IPS DF 6.9 (cell line): ENCODE results near the gene NOSIP.

ENCODE experiments used
- DNase-seq: peaks from one replicate; pipeline ENCODE4 v3.0.0-alpha.2; 2013; ENCODE audit warnings: low read depth, low spot score
- H3K27ac ChIP-seq: one replicate; pipeline ENCODE4 v1.5.1; 2013; ENCODE audit warnings: low read length, control low read depth
- H3K27me3 ChIP-seq: 2 replicates; pipeline ENCODE4 v1.6.1; 2013; ENCODE audit warnings: mild to moderate bottlenecking, low read length; ENCODE audit not compliant: control insufficient read depth, insufficient read depth
- H3K36me3 ChIP-seq: 2 replicates; pipeline ENCODE4 v1.6.1; 2013; ENCODE audit warnings: low read length; ENCODE audit not compliant: control insufficient read depth, insufficient read depth
- H3K4me1 ChIP-seq: 2 replicates; pipeline ENCODE4 v1.6.1; 2013; ENCODE audit warnings: low read length; ENCODE audit not compliant: control insufficient read depth, insufficient read depth
- H3K4me3 ChIP-seq: 2 replicates; pipeline ENCODE4 v1.5.1; 2013; ENCODE audit warnings: mild to moderate bottlenecking, low read length
- H3K9me3 ChIP-seq: 2 replicates; pipeline ENCODE4 v1.6.1; 2013; ENCODE audit warnings: low read length, inconsistent platforms; ENCODE audit not compliant: control insufficient read depth, insufficient read depth
- WGBS: extraction: QIAGEN DNeasy Blood & Tissue Kit; methylation state at CpG from one replicate; pipeline ENCODE4 v1.1.7; 2013; ENCODE audit warnings: mixed read lengths, missing lambda C conversion rate; ENCODE audit not compliant: insufficient read length, insufficient coverage; 5-methylcytosine and 5-hydroxymethylcytosine counted together

The NOSIP gene

DNA sequence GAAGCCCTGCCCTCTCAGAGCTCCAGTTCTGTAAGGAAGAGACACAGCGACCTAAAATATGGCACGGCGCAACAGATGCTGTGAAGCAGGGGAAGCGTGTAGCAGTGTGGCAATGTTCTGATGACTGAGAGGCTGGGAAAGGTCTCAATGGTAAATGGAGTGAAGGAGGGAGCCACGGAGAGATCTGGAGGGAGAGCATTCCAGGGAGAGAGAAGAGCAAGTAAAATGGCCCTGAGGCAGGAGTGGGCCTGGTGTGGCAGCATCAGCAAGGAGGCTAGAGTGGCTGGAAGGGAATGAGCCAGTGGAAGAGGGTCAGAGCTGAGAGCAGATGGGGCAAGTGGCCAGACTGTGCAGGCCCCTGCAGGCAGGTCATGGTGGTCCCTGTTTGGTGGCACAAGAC, 36.2 kb downstream of the NOSIP start:
- no peak for DNase-seq
- no CpG with 5 or more reads among the region's 5 CpGs for WGBS

DNA sequence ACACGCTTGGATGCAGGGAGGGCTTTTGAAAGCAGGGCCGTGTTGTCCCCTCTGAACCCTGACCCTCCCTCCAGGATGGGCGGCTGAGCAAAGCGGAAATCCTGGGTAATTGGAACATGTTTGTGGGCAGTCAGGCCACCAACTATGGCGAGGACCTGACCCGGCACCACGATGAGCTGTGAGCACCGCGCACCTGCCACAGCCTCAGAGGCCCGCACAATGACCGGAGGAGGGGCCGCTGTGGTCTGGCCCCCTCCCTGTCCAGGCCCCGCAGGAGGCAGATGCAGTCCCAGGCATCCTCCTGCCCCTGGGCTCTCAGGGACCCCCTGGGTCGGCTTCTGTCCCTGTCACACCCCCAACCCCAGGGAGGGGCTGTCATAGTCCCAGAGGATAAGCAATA, 37.3 kb downstream of the NOSIP start:
- H3K27ac ChIP-seq: no peak overlapping the region
- no CpG with 5 or more reads among the region's 14 CpGs for WGBS
- H3K4me1 ChIP-seq: no peaks in the 10 kb centered on the region
- no peaks in the 10 kb centered on the region for H3K36me3 ChIP-seq
- DNase-seq: no peak
- H3K4me3 ChIP-seq: no peak overlapping the region
- H3K27me3 ChIP-seq: no peaks in the 10 kb centered on the region
- H3K9me3 ChIP-seq: no peaks in the 10 kb centered on the region

More for the DNA sequence above, 36.2 kb downstream of the NOSIP start:
- no peak overlapping the region for H3K4me3 ChIP-seq
- no peaks in the 10 kb centered on the region for H3K27me3 ChIP-seq
- no peaks in the 10 kb centered on the region for H3K9me3 ChIP-seq
- H3K27ac ChIP-seq: no peak overlapping the region
- H3K36me3 ChIP-seq: no peaks in the 10 kb centered on the region
- H3K4me1 ChIP-seq: no peaks in the 10 kb centered on the region

DNA sequence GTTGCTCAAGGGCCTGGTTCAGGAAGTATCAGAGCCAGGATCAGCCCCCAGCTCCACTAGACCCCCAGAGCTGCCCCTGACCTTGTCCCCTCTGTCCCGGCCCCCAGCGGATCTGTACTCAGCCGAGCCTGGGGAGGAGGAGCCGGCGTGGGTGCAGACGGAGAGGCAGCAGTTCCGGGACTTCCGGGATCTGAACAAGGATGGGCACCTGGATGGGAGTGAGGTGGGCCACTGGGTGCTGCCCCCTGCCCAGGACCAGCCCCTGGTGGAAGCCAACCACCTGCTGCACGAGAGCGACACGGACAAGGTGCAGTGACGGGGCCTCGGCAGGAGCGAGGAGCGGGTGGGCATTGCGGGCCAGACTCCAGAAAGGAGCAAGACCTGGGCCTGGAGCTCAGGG, 37.9 kb downstream of the NOSIP start:
- no peaks in the 10 kb centered on the region for H3K9me3 ChIP-seq
- no peaks in the 10 kb centered on the region for H3K36me3 ChIP-seq
- no CpG with 5 or more reads among the region's 16 CpGs for WGBS
- H3K27ac ChIP-seq: no peak overlapping the region
- no peaks in the 10 kb centered on the region for H3K4me1 ChIP-seq
- no peaks in the 10 kb centered on the region for H3K27me3 ChIP-seq
- DNase-seq: no peak
- no peak overlapping the region for H3K4me3 ChIP-seq

DNA sequence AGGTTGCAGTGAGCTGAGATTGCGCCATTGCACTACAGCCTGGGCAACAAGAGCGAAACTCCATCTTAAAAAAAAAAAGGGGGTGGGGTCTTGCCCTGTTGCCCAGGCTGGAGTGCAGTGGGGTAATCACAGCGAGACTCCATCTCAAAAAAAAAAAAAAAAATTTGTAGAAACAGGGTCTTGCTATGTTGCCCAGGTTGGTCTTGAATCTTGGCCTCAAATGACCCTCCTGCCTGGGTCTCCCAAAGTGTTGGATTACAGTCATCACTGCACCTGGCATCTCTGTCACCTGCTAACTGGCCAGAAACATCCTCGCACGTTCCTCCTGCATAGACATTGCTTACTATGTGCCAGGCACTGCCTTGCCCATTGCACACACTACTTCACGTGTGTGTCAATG, 38.4 kb downstream of the NOSIP start:
- H3K36me3 ChIP-seq: no peaks in the 10 kb centered on the region; the same call in 1 of the 2 replicates
- H3K27me3 ChIP-seq: no peaks in the 10 kb centered on the region
- H3K9me3 ChIP-seq: no peaks in the 10 kb centered on the region
- no peak for DNase-seq
- H3K4me3 ChIP-seq: no peak overlapping the region
- H3K4me1 ChIP-seq: no peaks in the 10 kb centered on the region
- no CpG with 5 or more reads among the region's 6 CpGs for WGBS
- no peak overlapping the region for H3K27ac ChIP-seq

DNA sequence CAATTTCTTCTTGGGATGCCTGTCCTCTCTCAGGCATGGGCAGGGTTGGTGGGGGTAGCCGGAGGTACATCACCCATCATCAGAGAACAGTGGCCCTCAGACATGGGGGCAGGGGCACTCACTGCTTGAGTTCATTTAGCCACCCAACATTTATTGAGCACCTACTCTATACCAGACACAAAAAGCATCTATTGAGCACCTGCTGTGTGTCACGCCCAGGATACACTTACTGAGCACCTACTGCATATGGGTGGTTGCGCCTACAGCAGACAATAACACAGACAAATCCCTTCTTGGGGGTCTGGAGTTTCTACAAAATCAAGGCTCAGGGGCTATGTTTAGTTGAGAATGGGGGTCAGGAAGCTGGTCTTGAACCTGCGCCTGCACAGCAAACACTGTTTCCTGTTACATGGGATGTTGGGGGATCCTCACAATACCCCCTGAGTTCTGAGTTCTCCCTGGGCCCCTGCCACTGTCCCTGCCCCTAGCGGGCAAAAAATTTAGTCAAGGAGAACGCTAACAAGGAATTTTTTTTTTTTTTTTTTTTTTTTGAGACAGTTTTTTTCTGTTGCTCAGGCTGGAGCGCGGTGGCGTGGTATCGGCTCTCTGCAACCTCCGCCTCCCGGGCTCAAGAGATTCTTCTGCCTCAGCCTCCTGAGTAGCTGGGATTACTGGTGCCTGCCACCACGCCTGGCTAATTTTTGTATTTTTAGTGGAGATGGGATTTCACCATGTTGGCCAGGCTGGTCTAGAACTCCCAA, 41.0 kb downstream of the NOSIP start:
- no peak for DNase-seq
- H3K27ac ChIP-seq: no peak overlapping the region
- no CpG with 5 or more reads among the region's 13 CpGs for WGBS
- H3K27me3 ChIP-seq: no peaks in the 10 kb centered on the region
- H3K4me1 ChIP-seq: no peaks in the 10 kb centered on the region
- H3K4me3 ChIP-seq: no peak overlapping the region
- H3K36me3 ChIP-seq: no peaks in the 10 kb centered on the region; the same call in 1 of the 2 replicates
- no peaks in the 10 kb centered on the region for H3K9me3 ChIP-seq

DNA sequence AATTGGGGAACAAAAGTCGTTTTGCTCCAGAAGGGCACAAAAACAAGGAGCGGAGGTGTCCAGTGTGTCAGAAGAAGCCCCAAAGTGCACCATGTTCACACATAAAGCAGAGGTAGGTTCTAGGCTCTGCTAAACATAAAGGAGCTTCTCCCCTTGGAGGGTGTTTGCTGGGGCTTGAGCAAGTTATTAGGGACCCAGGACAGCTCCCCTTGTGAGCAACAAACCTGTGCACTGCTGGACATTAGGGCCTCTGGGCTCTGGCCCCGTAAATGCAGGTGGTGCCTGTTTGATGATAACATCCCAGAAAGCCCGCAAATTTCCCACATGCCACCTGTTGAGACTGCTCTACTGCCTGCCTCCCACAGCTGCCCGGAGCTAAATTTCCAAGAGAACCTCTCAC, 41.7 kb downstream of the NOSIP start:
- Histone ChIP-seq H3K27me3 (no peaks in the 10 kb centered on the region), H3K27ac (no peak overlapping the region), H3K36me3 (no peaks in the 10 kb centered on the region; the same call in 1 of the 2 replicates), H3K4me3 (no peak overlapping the region), H3K4me1 (no peaks in the 10 kb centered on the region), H3K9me3 (no peaks in the 10 kb centered on the region)
- DNase-seq: no peak
- WGBS: no CpG with 5 or more reads among the region's 5 CpGs

DNA sequence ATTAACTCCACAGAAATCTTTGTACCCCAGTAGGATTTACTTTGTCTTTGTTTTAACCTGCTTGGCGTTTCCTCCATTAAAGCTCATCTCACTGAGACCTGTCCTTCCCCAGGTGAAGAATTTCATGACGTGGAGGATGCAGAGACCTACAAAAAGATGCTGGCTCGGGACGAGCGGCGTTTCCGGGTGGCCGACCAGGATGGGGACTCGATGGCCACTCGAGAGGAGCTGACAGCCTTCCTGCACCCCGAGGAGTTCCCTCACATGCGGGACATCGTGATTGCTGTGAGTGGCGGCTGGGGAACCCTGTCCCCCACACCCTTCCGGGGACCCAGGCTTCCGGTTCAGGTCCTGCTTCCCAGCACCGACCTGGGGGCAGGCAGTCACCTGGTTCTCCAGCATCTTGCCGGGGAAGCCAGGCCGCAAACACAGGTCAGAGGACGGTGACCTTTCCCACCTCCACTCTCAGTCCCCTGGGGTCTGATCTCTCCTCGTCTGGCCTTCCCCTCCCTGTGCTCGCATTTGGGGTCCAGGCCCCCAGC, 43.4 kb downstream of the NOSIP start:
- no peaks in the 10 kb centered on the region; the same call in 1 of the 2 replicates for H3K36me3 ChIP-seq
- no peaks in the 10 kb centered on the region for H3K9me3 ChIP-seq
- H3K4me3 ChIP-seq: no peak overlapping the region
- H3K4me1 ChIP-seq: no peaks in the 10 kb centered on the region
- no CpG with 5 or more reads among the region's 22 CpGs for WGBS
- no peak overlapping the region for H3K27ac ChIP-seq
- no peak for DNase-seq
- no peaks in the 10 kb centered on the region for H3K27me3 ChIP-seq

DNA sequence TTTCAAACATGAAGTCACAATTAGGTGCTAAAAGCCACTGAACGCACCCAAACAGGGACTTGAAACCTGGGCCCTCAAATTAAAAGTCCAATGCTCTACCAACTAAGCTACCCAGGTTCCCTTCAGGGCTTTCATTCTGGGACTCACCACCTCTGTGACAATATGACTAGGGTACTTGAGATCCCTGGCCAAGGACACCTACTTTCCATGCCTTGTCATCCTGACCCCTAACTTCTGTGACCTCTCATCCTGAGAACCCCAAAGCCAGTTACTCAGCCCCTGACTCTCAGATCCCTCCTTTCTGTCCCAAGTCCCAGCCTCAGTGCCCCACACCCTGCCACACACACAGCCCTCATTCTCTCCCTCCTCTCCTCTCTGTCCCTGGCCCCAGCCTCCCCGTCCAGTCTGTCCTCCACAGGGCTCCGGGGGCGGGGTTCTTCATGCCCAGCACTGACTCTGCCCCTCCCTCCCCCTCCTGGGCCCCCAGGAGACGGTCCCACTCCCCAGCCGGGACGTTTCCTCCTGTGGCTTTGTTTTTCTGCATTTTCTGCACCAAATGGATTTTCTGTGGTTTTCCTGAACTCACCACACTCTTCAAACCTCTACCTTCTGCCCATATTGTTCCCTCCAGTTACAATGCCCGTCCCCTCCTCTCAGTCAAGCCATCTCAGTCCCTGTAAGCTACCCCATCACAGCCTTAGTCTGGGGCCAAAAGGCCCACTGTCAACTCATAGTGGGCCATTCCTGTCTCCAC, 45.5 kb downstream of the NOSIP start:
- no peak overlapping the region for H3K27ac ChIP-seq
- no peak overlapping the region for H3K4me3 ChIP-seq
- DNase-seq: no peak
- no CpG with 5 or more reads among the region's 8 CpGs for WGBS
- no peaks in the 10 kb centered on the region for H3K27me3 ChIP-seq
- H3K9me3 ChIP-seq: no peaks in the 10 kb centered on the region
- H3K36me3 ChIP-seq: no peaks in the 10 kb centered on the region; the same call in 1 of the 2 replicates
- no peaks in the 10 kb centered on the region for H3K4me1 ChIP-seq

DNA sequence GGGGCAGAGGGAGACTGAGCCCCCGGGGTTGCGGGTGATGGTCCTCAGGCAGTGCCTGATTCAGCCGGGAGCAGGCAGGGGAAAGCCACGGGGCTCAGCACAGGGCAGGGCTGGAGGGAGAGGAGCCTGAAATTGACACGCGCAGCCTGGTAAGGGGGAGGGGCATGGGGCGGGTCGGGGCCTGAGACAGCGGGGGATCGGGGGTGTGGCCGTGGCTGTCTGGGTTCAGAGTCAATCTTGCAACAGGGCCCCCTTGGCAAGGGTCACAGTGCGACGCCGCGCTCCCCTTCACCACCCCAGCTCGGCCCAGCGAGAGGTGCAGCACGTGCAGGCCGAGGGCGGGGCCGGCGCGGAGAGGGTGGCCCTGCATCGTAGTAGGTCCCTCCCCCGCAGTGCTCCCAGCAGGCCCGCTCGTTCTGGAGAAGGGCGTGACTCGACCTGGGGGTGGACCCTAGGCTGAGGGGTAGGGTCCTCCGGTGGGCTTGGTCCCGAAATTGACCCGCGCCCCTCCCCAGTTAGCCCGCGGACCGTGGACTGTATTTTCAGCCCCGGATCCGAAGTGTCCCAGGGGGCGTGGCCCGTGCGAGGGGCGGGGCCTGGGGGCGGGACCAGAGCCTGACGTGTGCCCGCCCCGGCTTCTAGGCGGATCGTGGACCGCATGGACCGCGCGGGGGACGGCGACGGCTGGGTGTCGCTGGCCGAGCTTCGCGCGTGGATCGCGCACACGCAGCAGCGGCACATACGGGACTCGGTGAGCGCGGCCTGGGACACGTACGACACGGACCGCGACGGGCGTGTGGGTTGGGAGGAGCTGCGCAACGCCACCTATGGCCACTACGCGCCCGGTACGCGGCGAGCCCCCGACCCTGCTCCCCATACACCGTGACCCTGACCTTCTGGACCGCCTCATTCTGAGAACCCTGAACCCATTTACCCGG, 46.5 kb downstream of the NOSIP start:
- no peaks in the 10 kb centered on the region for H3K27me3 ChIP-seq
- no peak overlapping the region for H3K27ac ChIP-seq
- no CpG with 5 or more reads among the region's 87 CpGs for WGBS
- H3K9me3 ChIP-seq: no peaks in the 10 kb centered on the region
- H3K36me3 ChIP-seq: no peaks in the 10 kb centered on the region; the same call in 1 of the 2 replicates
- no peaks in the 10 kb centered on the region for H3K4me1 ChIP-seq
- H3K4me3 ChIP-seq: peak overlapping the region; percentile 81; the same call in 1 of the 2 replicates
- no peak for DNase-seq

DNA sequence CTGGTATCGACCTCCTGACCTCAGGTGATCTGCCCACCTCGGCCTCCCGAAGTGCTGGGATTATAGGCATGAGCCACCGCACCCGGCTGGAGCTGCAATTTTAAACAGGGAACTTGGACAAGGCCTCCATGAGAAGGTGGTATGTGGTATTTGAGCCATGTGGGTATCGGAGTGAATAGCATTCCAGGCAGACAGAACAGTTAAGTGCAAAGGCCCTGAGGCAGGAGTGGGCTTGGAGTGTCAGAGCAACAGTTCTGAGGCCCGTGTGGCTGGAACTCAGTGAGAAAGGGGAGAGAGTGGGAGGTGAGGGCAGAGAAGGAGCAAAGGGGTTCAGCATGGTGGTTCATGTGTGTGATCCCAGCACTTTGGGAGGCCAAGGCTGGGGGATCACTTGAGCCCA, 49.6 kb downstream of the NOSIP start:
- no peak overlapping the region for H3K4me3 ChIP-seq
- no peaks in the 10 kb centered on the region for H3K36me3 ChIP-seq
- DNase-seq: no peak
- no peaks in the 10 kb centered on the region for H3K27me3 ChIP-seq
- WGBS: no CpG with 5 or more reads among the region's 7 CpGs
- no peaks in the 10 kb centered on the region for H3K4me1 ChIP-seq
- H3K9me3 ChIP-seq: no peaks in the 10 kb centered on the region
- H3K27ac ChIP-seq: no peak overlapping the region
